HAP-1 (cell line): ENCODE data around the gene PEX5.
"Not testable (repeated sequence)": the region's sequence is repeated elsewhere in the genome, so short reads cannot be mapped to it uniquely, and the experiment has no call there.

Source experiments
- DNase-seq, 2 experiments: peaks; one replicate each; pipeline ENCODE4 v3.0.0-alpha.2; 2016 to 2020; ENCODE audit warnings: low spot score in 2 of 2
- H3K27me3 ChIP-seq: fragments of 250-450 bp; sonication (Bioruptor Pico); 2 replicates; pipeline ENCODE4 v1.5.1; 2020; ENCODE audit warnings: low read depth, mild to moderate bottlenecking, moderate library complexity
- H3K36me3 ChIP-seq: fragments of 250-450 bp; sonication (Bioruptor Pico); replicated peaks from 2 replicates; pipeline ENCODE4 v1.5.1; 2020; ENCODE audit warnings: mild to moderate bottlenecking
- H3K4me1 ChIP-seq: fragments of 250-450 bp; sonication (Bioruptor Pico); 2 replicates; pipeline ENCODE4 v1.5.1; 2020; ENCODE audit warnings: mild to moderate bottlenecking
- H3K4me3 ChIP-seq: fragments of 250-450 bp; sonication (Bioruptor Pico); 2 replicates; pipeline ENCODE4 v1.5.1; 2020; ENCODE audit warnings: mild to moderate bottlenecking, moderate library complexity
- H3K9me3 ChIP-seq: fragments of 250-450 bp; sonication (Bioruptor Pico); 2 replicates; pipeline ENCODE4 v1.5.1; 2020; ENCODE audit warnings: mild to moderate bottlenecking, moderate library complexity
- in situ Hi-C: fragments of 300-500 bp; cut with MboI; formaldehyde crosslinking; loops from 3 replicates; pipeline ENCODE4 v1.14.3; 2020; ENCODE audit warnings: low sequenced_read_pairs, inconsistent platforms, mixed read lengths

The PEX5 gene

DNA sequence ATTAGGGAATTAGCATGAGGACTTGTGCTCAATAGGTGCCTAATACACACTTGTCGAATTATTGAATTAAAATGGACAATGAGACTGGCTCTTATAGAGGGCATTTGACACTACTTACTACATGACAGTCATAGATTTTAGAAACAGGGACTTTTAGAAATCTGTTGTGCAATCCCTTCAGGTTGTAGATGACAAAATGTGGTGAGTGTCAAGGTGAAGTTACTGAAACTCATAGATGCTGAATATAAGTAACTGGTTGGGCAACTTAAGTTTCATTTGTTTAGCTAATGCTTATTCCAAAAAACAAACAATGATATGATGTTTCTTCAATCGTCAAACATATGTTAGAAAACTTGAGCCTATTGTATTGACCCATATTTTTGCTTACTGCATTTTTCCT lies 12.9 kb upstream of the PEX5 start:
- Histone ChIP-seq H3K27me3 (no peaks in the 10 kb centered on the region; the same call in 1 of the 2 replicates), H3K9me3 (peaks cover 10% of the 10 kb centered on the region), H3K4me1 (no peaks in the 10 kb centered on the region), H3K4me3 (no peak overlapping the region), H3K36me3 (no peaks in the 10 kb centered on the region)
- DNase-seq: no peak
- in situ Hi-C loops: no loop called here

DNA sequence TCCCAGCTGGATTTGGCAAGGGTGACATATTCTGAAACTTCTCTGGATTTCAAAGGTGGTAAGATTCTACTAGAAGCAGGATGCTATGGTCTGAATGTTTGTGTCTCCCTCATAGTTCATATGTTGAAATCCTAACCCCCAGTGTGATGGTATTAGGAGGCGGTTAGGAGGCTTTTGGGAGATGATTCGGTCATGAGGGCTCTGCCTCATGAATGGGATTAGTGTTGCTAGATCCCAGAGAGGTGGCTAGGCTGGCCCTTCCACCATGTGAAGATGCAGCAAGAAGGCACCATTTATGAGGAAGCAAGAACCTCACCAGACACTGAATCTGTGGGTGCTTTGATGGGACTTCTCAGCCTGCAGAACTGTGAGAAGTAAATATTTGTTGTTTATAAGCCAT lies 11.0 kb upstream of the PEX5 start:
- H3K36me3 ChIP-seq: no peaks in the 10 kb centered on the region
- H3K27me3 ChIP-seq: no peaks in the 10 kb centered on the region; the same call in 1 of the 2 replicates
- in situ Hi-C loops: no loop called here
- H3K4me3 ChIP-seq: no peak overlapping the region
- peaks cover 5% of the 10 kb centered on the region for H3K9me3 ChIP-seq
- H3K4me1 ChIP-seq: no peaks in the 10 kb centered on the region
- no peak for DNase-seq

DNA sequence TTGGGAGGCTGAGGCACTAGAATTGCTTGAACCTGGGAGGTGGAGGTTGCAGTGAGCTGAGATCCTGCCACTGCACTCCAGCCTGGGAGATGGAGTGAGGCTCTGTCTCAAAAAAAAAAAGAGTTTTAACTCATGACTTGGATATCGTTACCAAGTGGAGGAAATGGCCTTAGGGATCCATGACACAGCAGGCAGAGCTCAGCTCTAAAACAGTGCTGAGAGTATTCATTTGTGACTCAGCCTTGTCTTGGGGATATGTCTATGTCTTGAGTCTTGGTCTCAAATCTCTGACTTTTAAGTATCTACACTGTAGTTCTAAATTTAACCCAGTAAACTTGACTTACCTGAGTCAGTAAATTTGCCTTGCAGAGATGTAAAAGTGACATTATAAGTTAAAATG lies 8.8 kb upstream of the PEX5 start:
- in situ Hi-C loops: no loop called here
- H3K27me3 ChIP-seq: no peaks in the 10 kb centered on the region; the same call in 1 of the 2 replicates
- H3K36me3 ChIP-seq: no peaks in the 10 kb centered on the region
- H3K4me3 ChIP-seq: no peak overlapping the region
- no peak for DNase-seq
- H3K9me3 ChIP-seq: peaks cover 5% of the 10 kb centered on the region
- H3K4me1 ChIP-seq: no peaks in the 10 kb centered on the region

DNA sequence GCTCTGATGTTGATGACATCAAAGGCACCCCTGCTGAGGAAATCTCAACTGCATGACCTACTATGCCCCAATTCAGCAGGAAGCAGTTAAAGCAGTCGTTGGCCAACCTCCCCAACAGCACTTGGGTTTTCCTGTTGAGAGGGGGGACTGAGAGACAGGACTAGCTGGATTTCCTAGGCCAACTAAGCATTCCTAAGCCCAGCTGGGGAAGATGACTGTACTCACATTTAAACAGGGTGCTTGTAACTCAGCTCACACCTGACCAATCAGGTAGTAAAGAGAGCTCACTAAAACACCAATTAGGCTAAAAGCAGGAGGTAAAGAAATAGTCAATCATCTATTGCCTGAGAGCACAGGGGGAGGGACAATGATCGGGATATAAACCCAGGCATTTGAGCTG lies 3.4 kb upstream of the PEX5 start:
- in situ Hi-C loops, DNase-seq, H3K36me3 ChIP-seq, H3K9me3 ChIP-seq, H3K27me3 ChIP-seq, H3K4me3 ChIP-seq, H3K4me1 ChIP-seq: not testable (repeated sequence)

DNA sequence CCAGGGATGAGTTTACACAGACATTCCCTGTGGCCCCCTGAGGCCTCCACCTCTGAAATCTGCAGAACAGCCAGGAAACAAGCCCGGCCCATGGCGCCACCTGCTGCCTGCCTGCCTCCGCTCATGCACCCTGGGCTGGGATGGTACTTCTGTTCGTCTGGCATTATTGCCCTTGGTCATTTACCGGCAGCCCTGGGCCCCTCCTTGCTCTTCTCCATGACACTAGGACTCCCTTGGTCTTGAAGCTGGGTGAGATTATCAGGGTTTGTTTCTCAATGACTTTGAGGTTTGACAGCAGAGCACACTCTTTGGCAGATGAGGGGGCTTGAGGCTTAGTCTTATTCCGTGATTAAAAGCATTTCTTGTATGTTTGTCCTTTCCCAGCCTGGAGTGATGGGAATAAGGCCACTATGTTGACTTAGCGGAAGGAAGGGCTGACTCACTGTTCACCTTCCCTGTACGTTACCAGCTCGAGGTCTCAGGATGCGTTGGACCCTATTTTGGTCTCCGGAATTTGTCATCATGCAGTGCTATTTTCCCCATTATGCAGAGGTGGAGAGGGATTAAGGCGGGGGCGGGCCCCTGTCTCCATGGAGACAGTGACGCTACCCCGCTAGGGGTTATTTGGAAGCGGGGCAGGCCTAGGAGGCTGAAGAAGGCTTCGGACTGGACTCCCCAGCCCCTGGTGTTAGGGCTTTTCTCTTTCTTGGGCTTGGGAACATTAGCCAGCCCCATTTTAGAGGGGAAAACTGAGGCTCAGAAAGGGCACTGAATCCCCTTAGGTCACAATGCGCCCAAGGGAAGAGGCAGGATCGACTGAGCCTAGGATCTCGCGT lies 706 bp upstream of the PEX5 start:
- Histone ChIP-seq H3K9me3 (no peaks in the 10 kb centered on the region), H3K36me3 (peaks cover 24% of the 10 kb centered on the region), H3K4me1 (peaks cover 5% of the 10 kb centered on the region; the same call in 1 of the 2 replicates), H3K27me3 (no peaks in the 10 kb centered on the region), H3K4me3 (peak overlapping the region; percentile 33)
- peak; percentile 49 to 84 for DNase-seq
- in situ Hi-C loops: no loop called here

DNA sequence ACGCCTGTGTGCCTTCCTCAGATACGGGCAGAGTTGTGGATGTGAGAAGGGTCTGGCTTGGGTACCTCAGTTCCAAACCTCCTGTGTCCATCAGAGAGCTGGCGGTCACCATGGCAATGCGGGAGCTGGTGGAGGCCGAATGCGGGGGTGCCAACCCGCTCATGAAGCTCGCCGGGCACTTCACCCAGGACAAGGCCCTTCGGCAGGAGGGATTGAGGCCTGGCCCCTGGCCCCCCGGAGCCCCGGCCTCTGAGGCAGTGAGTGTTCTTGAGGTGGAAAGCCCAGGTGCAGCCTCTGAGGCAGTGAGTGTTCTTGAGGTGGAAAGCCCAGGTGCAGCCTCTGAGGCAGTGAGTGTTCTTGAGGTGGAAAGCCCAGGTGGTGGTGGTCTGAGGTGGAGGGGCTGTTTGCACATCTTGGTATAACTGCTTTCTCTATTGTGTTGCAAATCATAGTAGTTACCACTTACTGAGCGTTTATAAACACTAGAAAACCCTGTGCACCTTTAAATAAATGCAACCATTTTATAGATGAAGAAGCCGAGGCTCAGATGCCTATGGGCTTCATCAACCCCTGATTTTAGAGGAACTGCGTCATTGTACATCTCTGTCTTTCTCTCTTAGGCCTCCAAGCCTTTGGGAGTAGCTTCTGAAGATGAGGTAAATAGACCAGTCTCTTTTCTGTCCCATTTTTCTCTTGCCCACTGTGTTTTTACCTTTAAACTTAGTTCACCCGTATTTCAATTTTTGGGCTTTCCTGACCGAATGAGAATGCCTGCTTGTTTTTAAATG lies 976 bp downstream of the PEX5 start:
- peak in 1 of 2 experiments; percentile 48 for DNase-seq

DNA sequence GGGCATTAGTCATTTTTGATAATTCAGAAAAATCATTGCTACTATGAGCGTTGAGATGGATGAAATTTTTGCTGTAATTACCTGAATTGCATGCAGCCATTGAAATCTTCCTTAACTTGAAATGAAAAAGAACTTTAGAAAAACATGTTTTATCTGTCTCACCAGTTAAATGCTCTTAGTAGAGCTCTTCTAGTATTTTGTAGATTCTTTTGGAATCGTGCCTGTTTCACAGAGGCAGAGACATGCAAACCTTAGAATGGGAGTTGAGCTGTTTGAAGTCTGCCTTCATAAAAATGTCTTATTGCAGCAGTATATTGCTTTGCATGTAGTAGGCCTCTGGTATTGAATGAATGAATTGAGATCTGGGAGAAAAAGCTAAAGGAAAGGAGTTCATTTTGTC lies 4.2 kb downstream of the PEX5 start:
- no peak for DNase-seq
- H3K9me3 ChIP-seq: no peaks in the 10 kb centered on the region
- peaks cover 4% of the 10 kb centered on the region; the same call in 1 of the 2 replicates for H3K4me1 ChIP-seq
- H3K36me3 ChIP-seq: peaks cover 43% of the 10 kb centered on the region
- no peak overlapping the region for H3K4me3 ChIP-seq
- no peaks in the 10 kb centered on the region for H3K27me3 ChIP-seq
- in situ Hi-C loops: no loop called here

More for the DNA sequence above, 976 bp downstream of the PEX5 start:
- in situ Hi-C loops: no loop called here
- H3K27me3 ChIP-seq: no peaks in the 10 kb centered on the region
- H3K4me1 ChIP-seq: peaks cover 5% of the 10 kb centered on the region; the same call in 1 of the 2 replicates
- H3K4me3 ChIP-seq: peak overlapping the region; percentile 67
- peaks cover 35% of the 10 kb centered on the region for H3K36me3 ChIP-seq
- H3K9me3 ChIP-seq: no peaks in the 10 kb centered on the region

DNA sequence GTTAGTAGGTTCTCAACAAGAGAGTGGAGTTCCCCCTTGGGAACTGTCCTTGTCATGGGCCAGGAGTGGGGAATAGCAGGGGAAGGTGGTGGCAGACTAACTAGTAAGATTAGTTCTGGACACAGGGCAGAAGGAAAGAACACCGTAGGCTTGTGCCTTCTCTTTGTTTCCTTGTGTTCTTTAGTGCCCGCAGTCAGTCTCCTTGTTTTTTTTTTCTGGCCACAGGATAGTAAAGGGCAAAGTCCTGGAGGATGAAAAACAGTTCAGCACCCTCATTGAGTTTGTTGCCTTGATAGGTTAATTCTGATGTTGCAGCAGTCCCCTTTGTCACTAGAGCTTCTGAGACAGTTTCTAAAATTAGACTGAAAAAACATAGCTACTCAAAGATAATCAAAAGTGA lies 8.4 kb downstream of the PEX5 start:
- Histone ChIP-seq H3K27me3 (no peaks in the 10 kb centered on the region), H3K9me3 (no peaks in the 10 kb centered on the region), H3K4me3 (no peak overlapping the region), H3K36me3 (peaks cover 43% of the 10 kb centered on the region), H3K4me1 (no peaks in the 10 kb centered on the region)
- in situ Hi-C loops: no loop called here
- DNase-seq: no peak

DNA sequence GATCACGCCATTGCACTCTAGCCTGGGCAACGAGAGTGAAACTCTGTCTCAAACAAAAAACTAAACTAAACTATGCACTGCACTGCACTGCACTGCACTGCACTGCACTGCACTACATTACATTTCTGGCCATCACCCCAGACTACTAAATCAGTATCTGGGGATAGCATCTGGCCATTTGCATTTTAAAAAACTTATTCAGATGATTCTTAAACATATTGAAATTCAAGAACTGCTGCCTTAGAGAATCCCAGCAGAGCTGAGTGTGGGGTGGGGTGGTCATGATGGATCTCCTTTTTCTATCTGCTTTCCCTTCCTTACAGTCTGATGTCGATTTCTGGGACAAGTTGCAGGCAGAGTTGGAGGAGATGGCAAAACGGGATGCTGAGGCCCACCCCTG lies 13.6 kb downstream of the PEX5 start:
- Histone ChIP-seq H3K4me1 (no peaks in the 10 kb centered on the region), H3K27me3 (no peaks in the 10 kb centered on the region), H3K9me3 (no peaks in the 10 kb centered on the region), H3K36me3 (peaks cover 42% of the 10 kb centered on the region), H3K4me3 (no peak overlapping the region)
- DNase-seq: no peak
- in situ Hi-C loops: loop anchor here (10.0 kb wide), 1 partner anchor 442 kb away; no protein-coding TSS in a partner anchor

DNA sequence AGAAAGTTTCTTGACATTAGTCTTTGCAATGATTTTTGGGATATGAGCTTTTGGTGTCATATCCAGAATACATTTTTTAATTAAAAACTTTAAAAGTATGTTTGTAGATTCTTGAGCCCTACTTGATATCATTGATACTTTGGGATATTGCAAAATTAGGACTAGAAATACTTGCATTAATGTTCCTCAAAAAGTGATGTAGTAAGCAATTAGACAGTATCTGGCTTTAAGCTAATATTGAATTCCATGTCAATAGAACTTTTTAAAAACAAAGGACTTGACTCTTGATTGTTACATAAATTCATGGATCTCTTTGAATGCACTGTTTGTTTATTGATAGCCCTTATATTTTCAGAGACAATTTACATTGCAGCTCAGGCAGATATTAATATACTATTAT lies 15.6 kb downstream of the PEX5 start:
- Histone ChIP-seq H3K36me3 (peaks cover 55% of the 10 kb centered on the region), H3K4me1 (no peaks in the 10 kb centered on the region), H3K9me3 (no peaks in the 10 kb centered on the region), H3K4me3 (no peak overlapping the region), H3K27me3 (no peaks in the 10 kb centered on the region)
- DNase-seq: no peak
- in situ Hi-C loops: loop anchor here (10.0 kb wide), 1 partner anchor 440 kb away; no protein-coding TSS in a partner anchor

DNA sequence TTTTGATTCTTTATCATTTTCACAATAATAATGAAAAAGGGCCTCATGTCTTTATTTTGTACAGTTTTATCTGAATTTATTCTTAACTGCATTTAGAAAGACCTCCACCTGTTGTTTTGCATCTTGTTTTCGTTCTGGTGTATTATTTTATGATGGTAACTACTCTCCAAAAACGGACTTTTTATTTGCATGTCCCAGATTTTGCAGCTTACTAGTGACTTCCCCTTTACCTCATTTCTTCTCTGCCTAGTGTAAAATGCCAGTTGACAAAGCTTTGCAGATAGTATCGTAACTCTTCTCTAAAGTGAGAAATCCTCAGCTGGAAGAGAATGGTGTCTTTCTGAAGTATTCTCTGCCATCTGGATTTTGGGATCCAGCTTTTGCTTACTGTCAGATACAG lies 17.2 kb downstream of the PEX5 start:
- no peak for DNase-seq
- Histone ChIP-seq H3K9me3 (no peaks in the 10 kb centered on the region), H3K4me1 (no peaks in the 10 kb centered on the region), H3K27me3 (no peaks in the 10 kb centered on the region), H3K4me3 (no peak overlapping the region), H3K36me3 (peaks cover 66% of the 10 kb centered on the region)
- in situ Hi-C loops: loop anchor here (10.0 kb wide), 1 partner anchor 438 kb away; no protein-coding TSS in a partner anchor

DNA sequence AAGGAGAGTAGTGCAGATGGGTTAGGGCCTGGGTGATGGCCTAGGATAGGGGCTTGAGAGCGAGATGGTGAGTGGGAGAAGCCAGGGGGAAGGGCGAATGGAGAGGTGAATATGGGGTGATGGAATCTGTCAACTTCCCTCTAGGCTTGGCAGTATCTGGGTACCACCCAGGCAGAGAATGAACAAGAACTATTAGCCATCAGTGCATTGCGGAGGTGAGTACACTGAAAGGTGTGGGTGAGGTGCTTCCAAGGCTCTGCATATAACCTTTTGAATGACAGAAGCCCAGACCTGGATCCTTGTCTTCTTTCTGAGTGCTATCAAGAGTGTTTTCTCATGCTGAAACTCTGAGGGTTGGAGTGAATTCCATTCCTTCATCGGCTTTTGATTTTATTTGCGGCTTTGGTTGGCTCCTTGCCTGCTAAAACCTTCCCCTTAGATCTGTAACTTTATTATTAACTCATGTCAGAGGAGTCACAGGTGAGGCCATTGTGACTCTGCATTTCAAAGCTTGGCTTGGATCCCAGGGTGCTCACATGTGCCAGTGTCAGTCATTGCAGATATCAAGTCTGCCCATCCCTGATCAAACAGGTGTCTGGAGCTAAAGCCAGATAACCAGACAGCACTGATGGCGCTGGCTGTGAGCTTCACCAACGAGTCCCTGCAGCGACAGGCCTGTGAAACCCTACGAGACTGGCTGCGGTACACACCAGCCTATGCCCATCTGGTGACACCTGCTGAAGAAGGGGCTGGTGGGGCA lies 18.6 kb downstream of the PEX5 start:
- in situ Hi-C loops: loop anchor here (10.0 kb wide), 1 partner anchor 437 kb away; no protein-coding TSS in a partner anchor
- H3K4me1 ChIP-seq: no peaks in the 10 kb centered on the region
- no peaks in the 10 kb centered on the region for H3K9me3 ChIP-seq
- H3K4me3 ChIP-seq: no peak overlapping the region
- peaks cover 55% of the 10 kb centered on the region for H3K36me3 ChIP-seq
- no peaks in the 10 kb centered on the region for H3K27me3 ChIP-seq
- no peak for DNase-seq

DNA sequence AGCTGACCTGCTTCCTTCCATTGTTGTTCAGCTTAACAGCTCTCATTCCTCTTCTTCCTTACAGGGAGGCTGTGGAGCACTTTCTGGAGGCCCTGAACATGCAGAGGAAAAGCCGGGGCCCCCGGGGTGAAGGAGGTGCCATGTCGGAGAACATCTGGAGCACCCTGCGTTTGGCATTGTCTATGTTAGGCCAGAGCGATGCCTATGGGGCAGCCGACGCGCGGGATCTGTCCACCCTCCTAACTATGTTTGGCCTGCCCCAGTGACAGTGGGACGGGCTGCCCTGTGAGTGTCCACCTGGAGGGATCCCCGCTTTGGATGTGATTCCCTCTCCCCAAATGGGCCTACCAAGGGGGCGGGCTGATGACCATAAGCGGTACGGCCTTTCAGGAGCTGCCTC lies 20.5 kb downstream of the PEX5 start:
- in situ Hi-C loops: loop anchor here (10.0 kb wide), 1 partner anchor 435 kb away; no protein-coding TSS in a partner anchor
- no peak for DNase-seq

More for the DNA sequence above, 20.5 kb downstream of the PEX5 start:
- Histone ChIP-seq H3K9me3 (no peaks in the 10 kb centered on the region), H3K36me3 (peaks cover 46% of the 10 kb centered on the region), H3K4me1 (no peaks in the 10 kb centered on the region), H3K27me3 (no peaks in the 10 kb centered on the region), H3K4me3 (no peak overlapping the region)
